ENCODE data around the gene ABAT.

The ABAT gene

GRCh38 chr16:8674413-8675022 lies at the start of gene ABAT:
TSS of gene ABAT (plus strand) at chr16:8674617. CDS start at chr16:8735740, 61,123 bp downstream.
- DNase-seq (ENCODE audit: low read depth, low spot score): no peak

GRCh38 chr16:8625491-8626087 lies 48.8 kb upstream of the ABAT start:
- DNase-seq (ENCODE audit: low read depth, low spot score): no peak

GRCh38 chr16:8626946-8627345 lies 47.5 kb upstream of the ABAT start:
- DNase-seq (ENCODE audit: low read depth, low spot score): no peak

- no peak for DNase-seq (ENCODE audit: low read depth, low spot score)
Measured at GRCh38 chr16:8627456-8627855, 47.0 kb upstream of the ABAT start.

- DNase-seq (ENCODE audit: low read depth, low spot score): no peak
Measured at GRCh38 chr16:8628981-8629725, 45.3 kb upstream of the ABAT start.

GRCh38 chr16:8630255-8630953 lies 44.0 kb upstream of the ABAT start:
- DNase-seq (ENCODE audit: low read depth, low spot score): no peak

GRCh38 chr16:8631373-8631772 lies 43.0 kb upstream of the ABAT start:
- no peak for DNase-seq (ENCODE audit: low read depth, low spot score)

GRCh38 chr16:8631818-8632465 lies 42.5 kb upstream of the ABAT start:
- DNase-seq (ENCODE audit: low read depth, low spot score): no peak

GRCh38 chr16:8632675-8633182 lies 41.7 kb upstream of the ABAT start:
- no peak for DNase-seq (ENCODE audit: low read depth, low spot score)

- DNase-seq (ENCODE audit: low read depth, low spot score): peak; percentile 38
Measured at GRCh38 chr16:8634991-8635736, 39.3 kb upstream of the ABAT start.

- no peak for DNase-seq (ENCODE audit: low read depth, low spot score)
Measured at GRCh38 chr16:8639694-8640093, 34.7 kb upstream of the ABAT start.

GRCh38 chr16:8641671-8642070 lies 32.7 kb upstream of the ABAT start:
- no peak for DNase-seq (ENCODE audit: low read depth, low spot score)

GRCh38 chr16:8642146-8642545 lies 32.3 kb upstream of the ABAT start:
- DNase-seq (ENCODE audit: low read depth, low spot score): no peak

GRCh38 chr16:8644211-8645140 lies 29.9 kb upstream of the ABAT start:
- no peak for DNase-seq (ENCODE audit: low read depth, low spot score)

GRCh38 chr16:8645141-8645521 lies 29.3 kb upstream of the ABAT start:
- DNase-seq (ENCODE audit: low read depth, low spot score): no peak

GRCh38 chr16:8645831-8646230 lies 28.6 kb upstream of the ABAT start:
- no peak for DNase-seq (ENCODE audit: low read depth, low spot score)

- DNase-seq (ENCODE audit: low read depth, low spot score): no peak
Measured at GRCh38 chr16:8646326-8647053, 27.9 kb upstream of the ABAT start.

GRCh38 chr16:8647721-8648318 lies 26.6 kb upstream of the ABAT start:
- DNase-seq (ENCODE audit: low read depth, low spot score): no peak

- DNase-seq (ENCODE audit: low read depth, low spot score): no peak
Measured at GRCh38 chr16:8648877-8649276, 25.5 kb upstream of the ABAT start.
